ENCODE data around the gene KAZN. TPM values are rescaled to one million over a fixed set of nuclear protein-coding genes. Genes with fewer than 3 reads are reported as not detected.

The KAZN gene
- total and polyA plus RNA-seq, 2 of the 8 experiments (the other 6 are each of a cell fraction or from before 2014, with no cell fraction given) = 3.7 to 11.8 TPM

GRCh38 chr1:14803002-14803789, 204.7 kb downstream of the KAZN start (continued):
- TF ChIP-seq CHD7 (IDR thresholded peaks at IDR 0.05; ENCODE audit: insufficient replicate concordance, low read length) (no peak), POU5F1 (IDR thresholded peaks at IDR 0.05; ENCODE audit: low read depth, low read length) (no peak), NRF1 (IDR thresholded peaks at IDR 0.05; ENCODE audit: low read depth, low read length) (no peak), POLR2A (IDR thresholded peaks at IDR 0.05; ENCODE audit: control extremely low read depth in 1 of 2, low read depth in 2 of 2, low read length in 2 of 2) (no peak), CBX8 (IDR thresholded peaks at IDR 0.05; ENCODE audit: borderline replicate concordance, low read depth, low read length) (no peak), USF2 (IDR thresholded peaks at IDR 0.05; ENCODE audit: low read length) (no peak), TCF12 (IDR thresholded peaks at IDR 0.05; ENCODE audit: low read depth, low read length) (no peak)
